ENCODE measurements around the gene CCKAR. TPM values are rescaled to one million over a fixed set of nuclear protein-coding genes. Genes with fewer than 3 reads are reported as not detected.

CCKAR gene
- polyA plus RNA-seq, 3 donors = not detected

DNA sequence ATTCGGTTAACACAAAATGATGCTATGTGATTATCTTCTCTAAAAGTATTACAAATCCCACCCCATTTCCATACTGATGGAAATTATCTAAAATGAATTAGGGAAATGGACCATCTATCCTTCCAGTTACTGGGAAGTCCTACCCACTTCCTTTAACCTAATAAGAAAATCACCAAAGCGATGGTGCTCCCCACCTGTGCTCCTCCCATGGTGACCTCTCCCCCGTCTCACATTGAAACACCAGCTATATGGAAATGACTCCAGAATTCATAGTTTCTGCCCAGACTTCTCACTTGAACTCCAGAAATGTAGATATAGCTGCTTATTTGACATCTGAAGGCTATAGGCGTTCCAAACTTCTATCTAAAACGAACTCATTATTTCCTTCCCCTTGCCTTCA is 48.5 kb downstream of the CCKAR start:
- H3K36me3 ChIP-seq (replicated peaks in 1 of 2; ENCODE audit: control insufficient read depth in 1 of 2, insufficient read depth in 2 of 2, low read length in 2 of 2) = peaks cover 10 to 17% of the 10 kb centered on the region in 2 donors
- H4K20me1 ChIP-seq (ENCODE audit: insufficient read depth, low read length) = no peaks in the 10 kb centered on the region
- WGBS (ENCODE audit: insufficient coverage) = 92% methylated on average over 4 of the region's 5 CpGs
- no peak overlapping the region for H3K4me2 ChIP-seq (replicated peaks; ENCODE audit: extremely low read depth, low read length, poor library complexity, severe bottlenecking)
- H3K27me3 ChIP-seq (ENCODE audit: control insufficient read depth in 2 of 2, insufficient read depth in 2 of 2, low read length in 2 of 2) = no peaks in the 10 kb centered on the region
- Mint-ChIP-seq H3K27ac (no peak overlapping the region), H3K36me3 (peaks cover 13 to 20% of the 10 kb centered on the region in 2 donors), H3K4me3 (no peak overlapping the region), H3K9me3 (peaks cover 0 to 5% (median 3%) of the 10 kb centered on the region in 7 donors), H3K27me3 (ENCODE audit: low read depth in 3 of 3) (peaks cover 1 to 5% (median 5%) of the 10 kb centered on the region in 3 donors), H3K4me1 (no peaks in the 10 kb centered on the region)
- H3K27ac ChIP-seq (ENCODE audit: low read depth in 1 of 2, low read length in 2 of 2) = no peak overlapping the region
- no peaks in the 10 kb centered on the region for H3K9me3 ChIP-seq (replicated peaks in 1 of 2; ENCODE audit: control insufficient read depth in 1 of 2, insufficient read depth in 1 of 2, low read length in 2 of 2)
- H3K4me3 ChIP-seq (replicated peaks in 1 of 3; ENCODE audit: low read depth in 2 of 3, low read length in 3 of 3) = no peak overlapping the region
- H3K4me1 ChIP-seq (ENCODE audit: control insufficient read depth in 1 of 2, insufficient read depth in 2 of 2, low read length in 2 of 2) = no peaks in the 10 kb centered on the region
- no peaks in the 10 kb centered on the region for H3K79me2 ChIP-seq (ENCODE audit: insufficient read depth, low read length)
- H2AFZ ChIP-seq (ENCODE audit: insufficient read depth, low read depth, low read length, poor library complexity, severe bottlenecking) = no peak overlapping the region
- intact Hi-C loops (cut with micrococcal nuclease) = no loop called here
- DNase-seq = no peak
- no peak for TF ChIP-seq CTCF (IDR thresholded peaks at IDR 0.05)
- no peak overlapping the region for H3K9ac ChIP-seq (ENCODE audit: insufficient read depth, low read length, poor library complexity, severe bottlenecking)

- WGBS (ENCODE audit: insufficient coverage) = 92% methylated on average over 4 of the region's 7 CpGs
- H3K36me3 Mint-ChIP-seq = peaks cover 19 to 26% of the 10 kb centered on the region in 2 donors
- TF ChIP-seq CTCF (IDR thresholded peaks at IDR 0.05) = no peak
Observed at GRCh38 chr4:26441102-26441501, 49.2 kb downstream of the CCKAR start.

More at GRCh38 chr4:26441102-26441501, 49.2 kb downstream of the CCKAR start:
- H3K4me2 ChIP-seq (replicated peaks; ENCODE audit: extremely low read depth, low read length, poor library complexity, severe bottlenecking) = no peak overlapping the region
- intact Hi-C loops (cut with micrococcal nuclease) = no loop called here
- no peak overlapping the region for H2AFZ ChIP-seq (ENCODE audit: insufficient read depth, low read depth, low read length, poor library complexity, severe bottlenecking)
- H4K20me1 ChIP-seq (ENCODE audit: insufficient read depth, low read length) = no peaks in the 10 kb centered on the region
- no peak overlapping the region for H3K4me3 ChIP-seq (replicated peaks in 1 of 3; ENCODE audit: low read depth in 2 of 3, low read length in 3 of 3)
- Mint-ChIP-seq H3K27ac (no peak overlapping the region), H3K4me3 (no peak overlapping the region), H3K9me3 (peaks cover 0 to 5% (median 3%) of the 10 kb centered on the region in 7 donors), H3K4me1 (no peaks in the 10 kb centered on the region), H3K27me3 (ENCODE audit: low read depth in 3 of 3) (peaks cover 0 to 4% (median 1%) of the 10 kb centered on the region in 3 donors)
- H3K9me3 ChIP-seq (replicated peaks in 1 of 2; ENCODE audit: control insufficient read depth in 1 of 2, insufficient read depth in 1 of 2, low read length in 2 of 2) = no peaks in the 10 kb centered on the region
- H3K27ac ChIP-seq (ENCODE audit: low read depth in 1 of 2, low read length in 2 of 2) = no peak overlapping the region
- no peaks in the 10 kb centered on the region for H3K4me1 ChIP-seq (ENCODE audit: control insufficient read depth in 1 of 2, insufficient read depth in 2 of 2, low read length in 2 of 2)
- no peak for DNase-seq
- no peaks in the 10 kb centered on the region for H3K27me3 ChIP-seq (ENCODE audit: control insufficient read depth in 2 of 2, insufficient read depth in 2 of 2, low read length in 2 of 2)
- H3K36me3 ChIP-seq (replicated peaks in 1 of 2; ENCODE audit: control insufficient read depth in 1 of 2, insufficient read depth in 2 of 2, low read length in 2 of 2) = peaks cover 14 to 24% of the 10 kb centered on the region in 2 donors
- H3K9ac ChIP-seq (ENCODE audit: insufficient read depth, low read length, poor library complexity, severe bottlenecking) = no peak overlapping the region
- H3K79me2 ChIP-seq (ENCODE audit: insufficient read depth, low read length) = no peaks in the 10 kb centered on the region

Measured in CD14-positive monocyte (primary cell).